IMR-90 (cell line): ENCODE measurements around the gene TMEFF1. TPM values are rescaled to one million over a fixed set of nuclear protein-coding genes. Genes with fewer than 3 reads are reported as not detected.

Experiments used
- ATAC-seq: fragments of 200-7000 bp; cut with Tn5 transposase; 2 replicates; pipeline ENCODE4 v1.9.1; 2020; ENCODE audit warnings: low read depth, mild to moderate bottlenecking, moderate library complexity
- BruUV-seq: library from RNA; stranded (reverse); fragments of 400-500 nt; replicated peaks from 2 replicates; lab custom pipeline; 2021; lab: Mats Ljungman, UMichigan
- CTCF ChIA-PET: fragments of 300-600 bp; formaldehyde crosslinking; extraction: SDS; loops from one replicate; lab custom pipeline; 2021; ENCODE audit warnings: antibody characterized with exemption; lab: Yijun Ruan, JAX
- POLR2A ChIA-PET: fragments of 300-600 bp; sonication (Branson Sonifier 250); formaldehyde crosslinking; loops from one replicate; lab custom pipeline; 2022; ENCODE audit warnings: antibody characterized with exemption; ENCODE audit not compliant: unreplicated experiment; lab: Charles Lee
- DNase-seq: peaks from one replicate; pipeline ENCODE4 v3.0.0; 2013
- H2AFZ ChIP-seq: replicated peaks from 2 replicates; pipeline ENCODE3; 2013; ENCODE audit warnings: low read length, mild to moderate bottlenecking; ENCODE audit not compliant: poor library complexity
- H2AK5ac ChIP-seq: 2 replicates; pipeline ENCODE4 v1.6.1; 2013; ENCODE audit warnings: low read depth, low read length, inconsistent platforms
- H2AK9ac ChIP-seq: replicated peaks from 2 replicates; pipeline ENCODE3; 2013; ENCODE audit warnings: mild to moderate bottlenecking, low read depth, low read length, moderate library complexity; ENCODE audit not compliant: poor library complexity
- H2BK120ac ChIP-seq: 2 replicates; pipeline ENCODE4 v1.6.1; 2013; ENCODE audit warnings: low read depth, low read length, inconsistent platforms
- H2BK15ac ChIP-seq: 3 replicates; pipeline ENCODE4 v1.6.1; 2013; ENCODE audit warnings: low read depth, low read length, inconsistent platforms
- H2BK20ac ChIP-seq: 2 replicates; pipeline ENCODE4 v1.6.1; 2013; ENCODE audit warnings: low read depth, mild to moderate bottlenecking, inconsistent platforms, low read length, moderate library complexity
- H2BK5ac ChIP-seq: 2 replicates; pipeline ENCODE4 v1.6.1; 2013; ENCODE audit warnings: mild to moderate bottlenecking, low read depth, low read length, inconsistent platforms; ENCODE audit not compliant: poor library complexity, severe bottlenecking
- H3K14ac ChIP-seq: replicated peaks from 2 replicates; pipeline ENCODE4 v1.6.1; 2013; ENCODE audit warnings: low read depth, low read length, inconsistent platforms
- H3K18ac ChIP-seq: 2 replicates; pipeline ENCODE4 v1.6.1; 2013; ENCODE audit warnings: low read depth, low read length, control low read depth
- H3K23ac ChIP-seq: 2 replicates; pipeline ENCODE4 v1.6.1; 2013; ENCODE audit warnings: low read depth, low read length, inconsistent platforms
- H3K27ac ChIP-seq: 2 replicates; pipeline ENCODE4 v1.5.1; 2013; ENCODE audit warnings: mild to moderate bottlenecking, control low read depth, low read length; ENCODE audit not compliant: insufficient read depth
- H3K27me3 ChIP-seq: 2 replicates; pipeline ENCODE4 v1.6.1; 2013; ENCODE audit warnings: low read length; ENCODE audit not compliant: control insufficient read depth, insufficient read depth
- H3K36me3 ChIP-seq: 2 replicates; pipeline ENCODE4 v1.6.1; 2013; ENCODE audit warnings: low read length, mixed read lengths; ENCODE audit not compliant: control insufficient read depth, insufficient read depth
- H3K4ac ChIP-seq: 2 replicates; pipeline ENCODE4 v1.6.1; 2013; ENCODE audit warnings: low read depth, low read length, inconsistent platforms
- H3K4me1 ChIP-seq: 2 replicates; pipeline ENCODE4 v1.6.1; 2013; ENCODE audit warnings: low read length, mixed read lengths; ENCODE audit not compliant: control insufficient read depth, insufficient read depth
- H3K4me2 ChIP-seq: 2 replicates; pipeline ENCODE4 v1.6.1; 2013; ENCODE audit warnings: low read depth, mild to moderate bottlenecking, control low read depth, low read length, moderate library complexity
- H3K4me3 ChIP-seq: 2 replicates; pipeline ENCODE4 v1.5.1; 2013; ENCODE audit warnings: low read depth, mild to moderate bottlenecking, control low read depth, low read length, moderate library complexity; ENCODE audit not compliant: insufficient read depth
- H3K56ac ChIP-seq: 2 replicates; pipeline ENCODE4 v1.6.1; 2013; ENCODE audit warnings: low read length, inconsistent platforms; ENCODE audit not compliant: insufficient read depth; ENCODE audit errors: extremely low read depth
- H3K79me1 ChIP-seq, 2 experiments: 2 replicates each; pipeline ENCODE4 v1.6.1; 2013; ENCODE audit warnings: low read length in 2 of 2, inconsistent platforms in 1 of 2, low read depth in 1 of 2
- H3K9ac ChIP-seq: 2 replicates; pipeline ENCODE4 v1.6.1; 2013; ENCODE audit warnings: low read depth, low read length, control low read depth
- H3K9me1 ChIP-seq: 2 replicates; pipeline ENCODE4 v1.6.1; 2013; ENCODE audit warnings: low read length, inconsistent platforms; ENCODE audit not compliant: insufficient read depth
- H3K9me3 ChIP-seq: 2 replicates; pipeline ENCODE4 v1.6.1; 2013; ENCODE audit warnings: low read length; ENCODE audit not compliant: control insufficient read depth, insufficient read depth
- H4K20me1 ChIP-seq: 2 replicates; pipeline ENCODE4 v1.6.1; 2013; ENCODE audit warnings: low read length, inconsistent platforms; ENCODE audit not compliant: insufficient read depth
- H4K5ac ChIP-seq: 2 replicates; pipeline ENCODE4 v1.6.1; 2013; ENCODE audit warnings: mild to moderate bottlenecking, low read depth, low read length, control low read depth
- H4K8ac ChIP-seq, 2 experiments: 2 replicates each; pipeline ENCODE4 v1.6.1; 2013; ENCODE audit warnings: low read depth in 2 of 2, low read length in 2 of 2, control low read depth in 1 of 2, inconsistent platforms in 1 of 2
- H4K91ac ChIP-seq: 2 replicates; pipeline ENCODE4 v1.6.1; 2013; ENCODE audit warnings: low read depth, low read length, inconsistent platforms; ENCODE audit not compliant: insufficient read depth
- CEBPB ChIP-seq: IDR thresholded peaks from 2 replicates; pipeline ENCODE4 v1.6.1; 2012; ENCODE audit warnings: low read depth, low read length, improper control_type of control experiment
- MAFK ChIP-seq: IDR thresholded peaks from 2 replicates; pipeline ENCODE4 v1.6.1; 2012; ENCODE audit warnings: low read depth, low read length, improper control_type of control experiment
- MXI1 ChIP-seq: IDR thresholded peaks from 2 replicates; pipeline ENCODE4 v1.6.1; 2012; ENCODE audit warnings: low read depth, mild to moderate bottlenecking, low read length, moderate library complexity, borderline replicate concordance
- WGBS, 2 experiments: methylation state at CpG; one replicate each; pipeline versions ENCODE4 v1.1.5 to v1.1.7; 2013; ENCODE audit warnings: missing lambda C conversion rate in 2 of 2; ENCODE audit not compliant: insufficient read length in 1 of 2; ENCODE audit errors: extremely low coverage in 2 of 2; 5-methylcytosine and 5-hydroxymethylcytosine counted together
- dilution Hi-C: fragments of 300-500 bp; cut with HindIII; formaldehyde crosslinking; loops from one replicate; pipeline ENCODE4 v1.14.3; 2018; ENCODE audit warnings: low sequenced_read_pairs; ENCODE audit not compliant: unreplicated experiment
- in situ Hi-C: fragments of 300-500 bp; cut with MboI; formaldehyde crosslinking; loops from 3 replicates; pipeline ENCODE4 v1.14.3; 2019; ENCODE audit warnings: low sequenced_read_pairs, inconsistent platforms, mixed read lengths
- intact Hi-C: fragments of 100-400 bp; cut with micrococcal nuclease; formaldehyde crosslinking; loops from 2 replicates; pipeline ENCODE4 v1.10.0; 2022
- polyA plus RNA-seq, 3 experiments: library from polyadenylated mRNA; depleted of rRNA; stranded (reverse); fragments of >200 nt; gene quantifications; 2 replicates each; pipeline ENCODE4 v1.2.3, GENCODE V29; 2012; ENCODE audit warnings: low replicate concordance in 1 of 3
- total RNA-seq: library from RNA; depleted of rRNA; stranded (reverse); fragments of >200 nt; gene quantifications from 2 replicates; pipeline ENCODE4 v1.2.3, GENCODE V29; 2012

TMEFF1 gene
- total and polyA plus RNA-seq, 2 of the 4 experiments (the other 2 are of a cell fraction): 0.62 to 0.90 TPM

DNA sequence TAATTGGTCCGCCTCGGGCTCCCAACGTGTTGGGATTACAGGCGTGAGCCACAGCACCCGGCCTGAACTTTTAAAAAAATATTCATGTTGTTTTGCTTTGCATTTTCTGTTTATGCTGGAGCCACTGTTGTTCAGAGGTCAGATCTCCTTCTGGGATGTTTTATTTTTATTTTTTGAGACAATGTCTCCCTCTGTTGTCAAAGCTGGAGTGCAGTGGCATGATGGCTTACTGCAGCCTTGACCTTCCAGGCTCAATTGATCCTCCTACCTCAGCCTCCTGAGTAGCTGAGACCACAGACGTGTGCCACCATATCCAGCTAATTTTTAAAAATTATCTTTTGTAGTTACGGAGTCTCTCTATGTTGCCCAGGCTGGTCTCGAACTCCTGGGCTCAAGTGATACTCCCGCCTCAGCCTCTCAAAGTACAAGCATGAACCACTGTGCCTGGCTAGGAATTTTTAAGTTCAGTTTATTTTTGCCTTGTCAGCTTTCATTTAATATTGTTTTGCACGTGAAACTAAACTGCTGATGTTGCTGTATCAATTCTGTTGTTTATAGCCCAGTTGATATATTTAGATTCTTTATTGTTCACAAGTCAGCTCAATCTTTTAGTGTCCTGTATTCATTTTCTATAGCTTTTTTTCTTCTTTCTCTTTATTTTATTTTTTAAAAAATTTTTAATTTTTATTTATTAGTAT, 13.7 kb downstream of the TMEFF1 start:
- 95% methylated on average over 4 of the region's 10 CpGs; no CpG with 5 or more reads in 1 of the 2 experiments for WGBS, 2 experiments
- H3K4me1 ChIP-seq: no peaks in the 10 kb centered on the region; the same call in 1 of the 2 replicates
- no peak overlapping the region for H4K8ac ChIP-seq
- no peak for ATAC-seq
- no TSS peak for BruUV-seq
- H2BK5ac ChIP-seq: no peak overlapping the region
- H3K4me2 ChIP-seq: no peak overlapping the region
- TF ChIP-seq MXI1 (no peak), CEBPB (no peak), MAFK (peak; percentile 80)
- peaks cover 8 to 12% of the 10 kb centered on the region in 2 experiments; a peak in 3 of 4 replicates for H3K79me1 ChIP-seq
- no peak overlapping the region for H3K18ac ChIP-seq
- H3K56ac ChIP-seq: no peak overlapping the region
- no peak overlapping the region for H2BK120ac ChIP-seq
- no peaks in the 10 kb centered on the region for H4K20me1 ChIP-seq
- H3K27me3 ChIP-seq: no peaks in the 10 kb centered on the region
- H2BK15ac ChIP-seq: no peak overlapping the region
- intact Hi-C loops (no loop called here), in situ Hi-C loops (no loop called here), dilution Hi-C loops (no loop called here)
- no peak overlapping the region for H3K4ac ChIP-seq
- no peaks in the 10 kb centered on the region for H3K9me1 ChIP-seq
- H2BK20ac ChIP-seq: no peak overlapping the region
- POLR2A ChIA-PET: interaction anchor here (0.8 kb wide), 1 partner anchor 12 kb away, joined by 3 read pairs; no protein-coding TSS in a partner anchor
- H3K14ac ChIP-seq: no peak overlapping the region
- no peaks in the 10 kb centered on the region for H3K9me3 ChIP-seq
- H3K27ac ChIP-seq: no peak overlapping the region
- no peak for DNase-seq
- no peaks in the 10 kb centered on the region for H3K36me3 ChIP-seq
- H3K4me3 ChIP-seq: no peak overlapping the region
- H2AFZ ChIP-seq: no peak overlapping the region
- H4K91ac ChIP-seq: no peak overlapping the region
- CTCF ChIA-PET: interaction anchor here (0.6 kb wide), 1 partner anchor 11 kb away, joined by 3 read pairs; no protein-coding TSS in a partner anchor
- no peak overlapping the region for H2AK9ac ChIP-seq
- H4K5ac ChIP-seq: no peak overlapping the region
- no peak overlapping the region for H2AK5ac ChIP-seq
- H3K23ac ChIP-seq: no peak overlapping the region
- no peak overlapping the region for H3K9ac ChIP-seq
